Motor neuron (in vitro differentiated cells): ENCODE measurements around the gene MSANTD1. TPM values are rescaled to one million over a fixed set of nuclear protein-coding genes. Genes with fewer than 3 reads are reported as not detected.

Experiments used
- ATAC-seq, 8 experiments: fragments of 200-7000 bp; cut with Tn5 transposase; replicated peaks in 6 of 8; 2 replicates each; pipeline ENCODE4 v1.8.0; 2021; ENCODE audit warnings: mild to moderate bottlenecking in 8 of 8, moderate library complexity in 8 of 8
- H3K27ac ChIP-seq, 2 donors: fragments of 250-450 bp; sonication (Bioruptor Pico); 2 replicates each; pipeline ENCODE4 v1.9.0; 2021; ENCODE audit warnings: antibody characterized with exemption in 2 of 2, mild to moderate bottlenecking in 2 of 2, moderate library complexity in 1 of 2
- H3K4me1 ChIP-seq, 2 donors: fragments of 250-450 bp; sonication (Bioruptor Pico); replicated peaks in 1 of 2; 2 replicates each; pipeline ENCODE4 v1.6.1; 2021; ENCODE audit warnings: antibody characterized with exemption in 2 of 2, mild to moderate bottlenecking in 2 of 2, moderate library complexity in 1 of 2
- H3K4me3 ChIP-seq, 5 donors: fragments of 250-450 bp; sonication (Bioruptor Pico); 2 replicates each; pipeline ENCODE4 v1.9.0; 2021; ENCODE audit warnings: antibody characterized with exemption in 5 of 5, mild to moderate bottlenecking in 5 of 5, moderate library complexity in 4 of 5
- WGBS, 10 experiments: fragments of 450-650 bp; shearing (Covaris generic); methylation state at CpG; one replicate each; pipeline ENCODE4 v1.0.0; 2022; 5-methylcytosine and 5-hydroxymethylcytosine counted together
- in situ Hi-C, 9 experiments: fragments of 400-800 bp; cut with MboI; loops; one replicate each; pipeline ENCODE4 v1.15.0; 2021; ENCODE audit warnings: low sequenced_read_pairs in 9 of 9, low pct_unique_long_range_greater_than_20kb in 2 of 9; ENCODE audit not compliant: unreplicated experiment in 9 of 9
- total RNA-seq, 8 experiments: library from RNA; unstranded; fragments of 300-600 nt; gene quantifications; 2 replicates each; pipeline versions ENCODE4 v1.2.3 to v1.2.4, GENCODE V29; 2022

Gene MSANTD1
- total RNA-seq, 8 experiments from 2014 or later = 0.76 to 2.1 (median 1.2) TPM

DNA sequence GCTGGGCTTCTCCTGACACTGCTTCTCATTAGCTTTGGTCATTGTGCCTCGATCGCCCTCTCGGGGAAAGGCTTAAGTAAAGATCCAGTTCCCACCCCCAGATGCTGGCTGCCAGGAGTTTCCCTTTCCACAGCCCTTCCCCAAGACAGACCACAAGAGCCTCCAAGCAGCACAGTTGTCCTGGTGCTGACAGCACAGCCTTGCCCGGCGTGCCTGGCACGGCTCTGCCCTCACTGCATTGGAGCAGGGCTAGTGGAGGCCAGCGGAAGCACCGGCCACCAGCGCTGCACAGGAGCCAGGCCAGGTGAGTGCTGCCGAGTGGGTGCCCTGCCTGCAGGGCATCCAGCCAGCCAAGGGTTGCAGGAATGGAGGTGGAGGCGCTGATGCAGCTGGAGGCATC lies 9.7 kb upstream of the MSANTD1 start:
- H3K4me3 ChIP-seq = no peak overlapping the region
- WGBS, 10 experiments = 90 to 100% (median 100%) methylated on average over 1 to 5 of the region's 11 CpGs; no CpG with 5 or more reads in 6 of the 10 experiments
- H3K4me1 ChIP-seq = peaks cover 9 to 16% of the 10 kb centered on the region in 2 donors
- in situ Hi-C loops = no loop called here
- H3K27ac ChIP-seq = no peak overlapping the region
- no peak for ATAC-seq

DNA sequence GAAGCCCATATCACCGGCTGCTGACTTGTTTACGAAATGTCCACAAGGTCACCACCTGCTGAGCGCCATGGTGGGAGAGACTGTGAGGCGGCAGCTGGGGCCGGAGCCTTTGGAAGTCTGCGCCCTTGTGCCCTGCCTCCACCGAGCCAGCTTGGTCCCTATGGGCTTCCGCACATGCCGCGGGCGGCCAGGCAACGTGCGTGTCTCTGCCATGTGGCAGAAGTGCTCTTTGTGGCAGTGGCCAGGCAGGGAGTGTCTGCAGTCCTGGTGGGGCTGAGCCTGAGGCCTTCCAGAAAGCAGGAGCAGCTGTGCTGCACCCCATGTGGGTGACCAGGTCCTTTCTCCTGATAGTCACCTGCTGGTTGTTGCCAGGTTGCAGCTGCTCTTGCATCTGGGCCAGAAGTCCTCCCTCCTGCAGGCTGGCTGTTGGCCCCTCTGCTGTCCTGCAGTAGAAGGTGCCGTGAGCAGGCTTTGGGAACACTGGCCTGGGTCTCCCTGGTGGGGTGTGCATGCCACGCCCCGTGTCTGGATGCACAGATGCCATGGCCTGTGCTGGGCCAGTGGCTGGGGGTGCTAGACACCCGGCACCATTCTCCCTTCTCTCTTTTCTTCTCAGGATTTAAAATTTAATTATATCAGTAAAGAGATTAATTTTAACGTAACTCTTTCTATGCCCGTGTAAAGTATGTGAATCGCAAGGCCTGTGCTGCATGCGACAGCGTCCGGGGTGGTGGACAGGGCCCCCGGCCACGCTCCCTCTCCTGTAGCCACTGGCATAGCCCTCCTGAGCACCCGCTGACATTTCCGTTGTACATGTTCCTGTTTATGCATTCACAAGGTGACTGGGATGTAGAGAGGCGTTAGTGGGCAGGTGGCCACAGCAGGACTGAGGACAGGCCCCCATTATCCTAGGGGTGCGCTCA lies 8.7 kb upstream of the MSANTD1 start:
- peaks cover 9 to 16% of the 10 kb centered on the region in 2 donors for H3K4me1 ChIP-seq
- WGBS, 10 experiments = 60 to 100% (median 90%) methylated on average over 1 to 11 of the region's 29 CpGs; no CpG with 5 or more reads in 2 of the 10 experiments
- peak in 2 of 8 experiments; percentile 4 to 13 for ATAC-seq
- no peak overlapping the region for H3K27ac ChIP-seq
- in situ Hi-C loops = no loop called here
- no peak overlapping the region for H3K4me3 ChIP-seq

DNA sequence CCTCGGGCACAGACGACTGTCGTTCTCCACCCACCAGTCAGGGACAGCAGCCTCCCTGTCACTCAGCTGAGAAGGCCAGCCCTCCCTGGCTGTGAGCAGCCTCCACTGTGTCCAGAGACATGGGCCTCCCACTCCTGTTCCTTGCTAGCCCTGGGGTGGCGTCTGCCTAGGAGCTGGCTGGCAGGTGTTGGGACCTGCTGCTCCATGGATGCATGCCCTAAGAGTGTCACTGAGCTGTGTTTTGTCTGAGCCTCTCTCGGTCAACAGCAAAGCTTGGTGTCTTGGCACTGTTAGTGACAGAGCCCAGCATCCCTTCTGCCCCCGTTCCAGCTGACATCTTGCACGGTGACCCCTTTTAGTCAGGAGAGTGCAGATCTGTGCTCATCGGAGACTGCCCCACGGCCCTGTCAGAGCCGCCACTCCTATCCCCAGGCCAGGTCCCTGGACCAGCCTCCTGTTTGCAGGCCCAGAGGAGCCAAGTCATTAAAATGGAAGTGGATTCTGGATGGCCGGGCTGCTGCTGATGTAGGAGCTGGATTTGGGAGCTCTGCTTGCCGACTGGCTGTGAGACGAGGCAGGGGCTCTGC lies 7.9 kb upstream of the MSANTD1 start:
- in situ Hi-C loops = no loop called here
- no peak for ATAC-seq
- peaks cover 9 to 16% of the 10 kb centered on the region in 2 donors for H3K4me1 ChIP-seq
- WGBS, 10 experiments = 43 to 90% (median 81%) methylated on average over 1 to 9 of the region's 13 CpGs; no CpG with 5 or more reads in 5 of the 10 experiments
- no peak overlapping the region for H3K4me3 ChIP-seq
- H3K27ac ChIP-seq = no peak overlapping the region

DNA sequence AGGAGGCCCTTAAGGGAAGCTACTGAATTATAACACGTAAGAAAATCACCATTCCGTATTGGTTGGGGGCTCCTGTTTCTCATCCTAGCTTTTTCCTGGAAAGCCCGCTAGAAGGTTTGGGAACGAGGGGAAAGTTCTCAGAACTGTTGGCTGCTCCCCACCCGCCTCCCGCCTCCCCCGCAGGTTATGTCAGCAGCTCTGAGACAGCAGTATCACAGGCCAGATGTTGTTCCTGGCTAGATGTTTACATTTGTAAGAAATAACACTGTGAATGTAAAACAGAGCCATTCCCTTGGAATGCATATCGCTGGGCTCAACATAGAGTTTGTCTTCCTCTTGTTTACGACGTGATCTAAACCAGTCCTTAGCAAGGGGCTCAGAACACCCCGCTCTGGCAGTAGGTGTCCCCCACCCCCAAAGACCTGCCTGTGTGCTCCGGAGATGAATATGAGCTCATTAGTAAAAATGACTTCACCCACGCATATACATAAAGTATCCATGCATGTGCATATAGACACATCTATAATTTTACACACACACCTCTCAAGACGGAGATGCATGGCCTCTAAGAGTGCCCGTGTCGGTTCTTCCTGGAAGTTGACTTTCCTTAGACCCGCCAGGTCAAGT lies 6.9 kb upstream of the MSANTD1 start:
- Histone ChIP-seq H3K4me3 (no peak overlapping the region), H3K4me1 (peaks cover 13 to 16% of the 10 kb centered on the region in 2 donors), H3K27ac (no peak overlapping the region)
- in situ Hi-C loops = no loop called here
- 0 to 95% (median 35%) methylated on average over 1 to 10 of the region's 17 CpGs; no CpG with 5 or more reads in 1 of the 10 experiments for WGBS, 10 experiments
- peak in 5 of 8 experiments; percentile 7 to 83 (median 74) for ATAC-seq

DNA sequence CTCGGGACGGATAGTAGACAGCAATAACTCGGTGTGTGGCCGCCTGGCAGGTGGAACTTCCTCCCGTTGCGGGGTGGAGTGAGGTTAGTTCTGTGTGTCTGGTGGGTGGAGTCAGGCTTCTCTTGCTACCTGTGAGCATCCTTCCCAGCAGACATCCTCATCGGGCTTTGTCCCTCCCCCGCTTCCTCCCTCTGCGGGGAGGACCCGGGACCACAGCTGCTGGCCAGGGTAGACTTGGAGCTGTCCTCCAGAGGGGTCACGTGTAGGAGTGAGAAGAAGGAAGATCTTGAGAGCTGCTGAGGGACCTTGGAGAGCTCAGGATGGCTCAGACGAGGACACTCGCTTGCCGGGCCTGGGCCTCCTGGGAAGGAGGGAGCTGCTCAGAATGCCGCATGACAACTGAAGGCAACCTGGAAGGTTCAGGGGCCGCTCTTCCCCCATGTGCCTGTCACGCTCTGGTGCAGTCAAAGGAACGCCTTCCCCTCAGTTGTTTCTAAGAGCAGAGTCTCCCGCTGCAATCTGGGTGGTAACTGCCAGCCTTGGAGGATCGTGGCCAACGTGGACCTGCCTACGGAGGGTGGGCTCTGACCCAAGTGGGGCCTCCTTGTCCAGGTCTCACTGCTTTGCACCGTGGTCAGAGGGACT lies 5.7 kb upstream of the MSANTD1 start:
- Histone ChIP-seq H3K27ac (no peak overlapping the region), H3K4me1 (peaks cover 4 to 7% of the 10 kb centered on the region in 2 donors), H3K4me3 (no peak overlapping the region)
- ATAC-seq = peak in 1 of 8 experiments; percentile 8
- in situ Hi-C loops = no loop called here
- WGBS, 10 experiments = 46 to 100% (median 90%) methylated on average over 1 to 10 of the region's 23 CpGs; no CpG with 5 or more reads in 3 of the 10 experiments

DNA sequence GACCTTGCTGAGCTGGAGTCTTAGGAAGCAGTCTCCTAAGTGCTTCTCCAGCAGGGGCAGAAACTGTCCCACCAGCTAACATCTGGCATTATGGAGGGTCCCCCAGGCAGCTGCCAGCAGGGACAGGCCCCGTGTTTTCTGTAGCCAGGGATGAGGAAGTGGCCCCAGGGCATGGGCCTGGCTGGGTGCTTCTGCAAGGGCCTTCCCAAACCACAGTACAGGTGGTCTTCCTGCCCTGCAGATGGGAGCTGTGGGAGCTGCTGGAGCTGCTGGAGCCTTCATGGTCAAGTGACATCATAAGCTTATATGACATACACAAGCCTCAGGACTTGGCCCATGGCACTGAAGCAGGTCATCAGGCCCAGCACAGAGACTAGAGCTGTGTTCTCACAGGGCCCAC lies 5.0 kb upstream of the MSANTD1 start:
- in situ Hi-C loops = no loop called here
- H3K27ac ChIP-seq = no peak overlapping the region
- WGBS, 10 experiments = 0 to 83% (median 13%) methylated on average over 1 of the region's 1 CpG; no CpG with 5 or more reads in 7 of the 10 experiments
- peaks cover 8 to 13% of the 10 kb centered on the region in 2 donors for H3K4me1 ChIP-seq
- ATAC-seq = no peak
- H3K4me3 ChIP-seq = no peak overlapping the region

DNA sequence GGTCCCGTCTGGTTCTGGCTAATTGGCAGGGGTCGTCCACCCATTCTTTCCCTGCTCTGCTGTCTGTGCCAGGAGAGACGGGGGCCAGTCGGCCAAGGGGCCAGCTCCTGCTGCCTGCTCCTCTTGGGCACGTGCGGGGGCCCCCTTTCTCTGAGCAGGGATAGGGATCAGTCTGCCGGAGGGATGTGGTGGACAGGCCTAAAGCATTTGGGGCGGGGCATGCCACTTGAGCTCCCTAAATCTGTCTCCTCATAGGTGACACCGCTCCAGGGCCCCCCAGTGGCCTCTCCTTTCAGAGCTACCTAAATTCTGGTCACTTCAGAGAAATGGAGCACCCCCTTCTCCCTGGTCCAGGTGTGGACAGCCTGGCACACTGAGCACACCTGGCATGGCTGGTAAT lies 4.2 kb upstream of the MSANTD1 start:
- in situ Hi-C loops = no loop called here
- 83 to 91% (median 90%) methylated on average over 2 to 6 of the region's 9 CpGs; no CpG with 5 or more reads in 7 of the 10 experiments for WGBS, 10 experiments
- H3K4me1 ChIP-seq = peaks cover 16 to 20% of the 10 kb centered on the region in 2 donors
- H3K4me3 ChIP-seq = no peak overlapping the region
- no peak overlapping the region for H3K27ac ChIP-seq
- no peak for ATAC-seq

DNA sequence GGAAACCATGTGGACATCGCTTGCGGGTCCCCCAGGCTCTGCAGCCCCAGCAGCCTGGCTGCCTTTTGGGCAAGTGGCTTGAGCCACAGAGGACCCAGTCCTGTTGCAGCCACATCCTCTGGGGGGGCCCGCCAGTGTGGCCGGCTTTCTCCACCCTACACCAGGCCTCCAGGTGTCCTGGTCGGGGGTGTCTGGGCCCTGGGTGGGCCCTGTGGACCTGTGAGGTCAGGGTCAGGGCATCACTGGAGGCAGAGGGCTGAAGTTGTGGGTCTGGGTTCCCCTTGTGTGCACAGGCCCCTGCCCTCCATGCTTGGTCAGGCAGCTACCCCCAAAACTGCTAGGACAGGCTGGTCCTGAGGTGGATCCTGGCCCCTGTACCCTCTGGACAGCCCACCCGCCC lies 3.3 kb upstream of the MSANTD1 start:
- WGBS, 10 experiments = no CpG with 5 or more reads among the region's 6 CpGs
- no peak overlapping the region for H3K27ac ChIP-seq
- no peak for ATAC-seq
- peaks cover 20 to 25% of the 10 kb centered on the region in 2 donors for H3K4me1 ChIP-seq
- no peak overlapping the region for H3K4me3 ChIP-seq
- in situ Hi-C loops = no loop called here

DNA sequence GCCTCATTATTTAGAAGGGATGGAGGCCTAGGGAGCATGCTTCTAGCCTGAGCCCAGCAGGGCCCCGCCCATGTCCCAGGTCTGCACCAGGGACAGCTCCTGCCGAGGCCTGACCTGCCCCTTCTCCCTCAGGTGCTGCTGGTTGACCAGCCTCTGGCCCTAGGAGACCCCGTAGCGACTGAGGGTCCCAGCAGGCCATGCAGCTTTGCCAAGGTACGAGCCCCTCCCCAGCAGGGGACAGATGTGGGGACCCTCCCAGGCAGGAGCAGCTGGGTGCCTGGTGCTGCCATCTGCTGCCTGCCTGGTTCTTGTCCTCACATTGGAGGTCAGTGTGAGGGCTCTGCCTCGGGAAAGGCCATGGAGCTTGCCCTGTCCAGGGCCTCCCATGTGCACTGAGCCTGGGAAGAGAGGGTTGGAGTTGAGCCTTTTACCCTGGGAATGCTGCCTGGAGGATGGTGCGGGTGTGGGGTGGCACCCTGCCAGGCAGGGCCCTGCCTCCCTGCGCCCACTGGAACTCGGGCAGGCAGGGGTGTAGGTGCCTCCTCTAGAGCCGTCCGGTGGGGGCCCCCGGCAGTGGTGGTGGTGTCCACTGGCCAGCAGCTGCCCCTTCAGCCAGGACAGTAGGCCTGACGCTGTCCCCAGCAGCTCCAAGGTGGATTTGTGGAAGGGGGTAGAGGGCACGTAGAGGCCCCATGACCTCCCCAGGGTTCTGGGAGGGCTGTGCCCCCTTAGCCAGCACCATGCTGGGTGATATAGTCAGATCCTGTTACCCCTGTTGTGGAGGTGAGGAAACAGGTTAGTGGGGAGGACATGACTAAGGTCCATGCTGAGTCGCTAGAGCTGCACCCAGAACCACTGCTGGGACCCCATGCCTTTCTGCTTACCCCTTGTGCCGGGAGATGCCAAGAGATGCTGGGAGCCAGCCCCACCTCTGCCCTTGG lies 2.2 kb upstream of the MSANTD1 start:
- ATAC-seq = peak in 2 of 8 experiments; percentile 7 to 21
- in situ Hi-C loops = no loop called here
- 100% methylated on average over 1 of the region's 16 CpGs; no CpG with 5 or more reads in 8 of the 10 experiments for WGBS, 10 experiments
- Histone ChIP-seq H3K27ac (no peak overlapping the region), H3K4me1 (peaks cover 20 to 28% of the 10 kb centered on the region in 2 donors), H3K4me3 (no peak overlapping the region)

DNA sequence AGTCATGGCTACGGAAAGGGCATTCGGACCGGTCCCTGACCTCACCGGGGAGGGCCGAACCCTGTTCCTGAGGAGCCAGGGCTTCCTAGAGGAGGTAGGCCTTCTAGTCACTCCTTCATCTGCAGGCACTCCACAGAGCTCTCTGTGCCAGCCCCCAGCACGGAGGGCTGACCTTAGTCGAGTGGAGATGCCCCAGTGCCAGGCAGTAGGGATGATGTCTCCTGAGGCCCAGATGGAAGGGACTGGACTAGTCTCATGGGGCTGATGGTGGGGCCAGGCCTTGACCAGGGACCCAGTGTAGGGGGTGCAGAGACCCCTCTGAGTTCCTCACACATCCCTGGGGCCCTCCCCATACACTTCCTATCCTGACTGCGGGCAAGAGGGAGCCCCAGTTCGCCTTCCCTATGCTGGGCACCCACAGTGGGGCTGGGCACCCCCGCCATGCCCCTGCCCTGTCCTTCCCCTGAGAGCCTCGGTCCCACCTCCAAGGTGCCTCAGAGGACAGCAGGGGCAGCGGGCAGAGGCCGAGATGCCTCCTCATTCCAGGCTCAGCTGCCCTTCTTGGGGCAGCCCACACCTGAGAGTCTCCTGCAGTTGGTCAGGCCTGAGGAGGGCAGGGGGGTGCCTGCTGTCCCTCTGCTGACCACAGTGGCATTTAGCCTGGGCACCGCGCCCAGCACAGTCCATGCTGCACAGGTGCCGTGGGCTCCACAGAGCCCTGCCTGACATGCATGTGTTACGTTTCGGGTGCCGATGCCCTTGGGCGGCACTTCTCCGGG lies 1.4 kb upstream of the MSANTD1 start:
- Histone ChIP-seq H3K4me3 (no peak overlapping the region), H3K4me1 (peaks cover 20 to 28% of the 10 kb centered on the region in 2 donors), H3K27ac (no peak overlapping the region)
- 95 to 100% (median 100%) methylated on average over 1 to 7 of the region's 21 CpGs; no CpG with 5 or more reads in 4 of the 10 experiments for WGBS, 10 experiments
- in situ Hi-C loops = no loop called here
- no peak for ATAC-seq

DNA sequence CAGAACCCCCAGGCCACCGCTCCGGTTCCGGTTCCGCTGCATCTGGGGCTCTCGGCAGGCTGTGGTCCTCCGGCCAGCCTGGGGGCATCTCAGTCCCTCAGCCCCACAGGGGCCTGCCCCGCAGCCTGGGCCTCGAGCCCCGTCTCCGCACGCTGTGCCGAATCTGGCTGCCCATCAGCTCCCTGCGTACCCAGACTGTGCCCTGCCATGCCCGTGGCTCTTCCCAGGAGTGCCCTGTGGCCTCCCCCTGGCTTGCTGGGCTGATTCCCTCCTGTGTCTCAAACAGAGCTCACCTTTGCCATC lies 830 bp upstream of the MSANTD1 start:
- 80% methylated on average over 2 of the region's 14 CpGs; no CpG with 5 or more reads in 9 of the 10 experiments for WGBS, 10 experiments
- H3K4me3 ChIP-seq = no peak overlapping the region
- peak overlapping the region; percentile 66 to 80 for H3K27ac ChIP-seq
- in situ Hi-C loops = no loop called here
- no peak for ATAC-seq
- peaks cover 20 to 28% of the 10 kb centered on the region in 2 donors for H3K4me1 ChIP-seq
